Body of pancreas (tissue), 4 donors: Measurements from ENCODE around the gene PAK3. TPM values are rescaled to one million over a fixed set of nuclear protein-coding genes. Genes with fewer than 3 reads are reported as not detected.

ENCODE experiments used
- ATAC-seq: fragments of 150-250 bp; one replicate; pipeline ENCODE4 v1.9.1; 2016
- DNase-seq, 4 donors: peaks; one replicate each; pipeline ENCODE4 v3.0.0-alpha.2; 2019
- H3K27ac ChIP-seq, 4 donors: fragments of 200-600 bp; sonication (generic); 1 replicate in 3 of 4; 2 replicates in 1 of 4; pipeline versions ENCODE4 v1.5.1 to v1.6.1; 2016 to 2019; ENCODE audit warnings: mild to moderate bottlenecking in 1 of 4, mixed read lengths in 1 of 4, moderate library complexity in 1 of 4
- H3K27me3 ChIP-seq, 2 donors: fragments of 200-600 bp; sonication (generic); one replicate each; pipeline ENCODE4 v1.6.0; 2016; ENCODE audit warnings: mild to moderate bottlenecking in 1 of 2
- H3K36me3 ChIP-seq, 2 donors: fragments of 200-600 bp; sonication (generic); replicated peaks in 1 of 2; 2 replicates each; pipeline ENCODE4 v1.5.1; 2016; ENCODE audit warnings: low read depth in 2 of 2; ENCODE audit not compliant: insufficient read depth in 1 of 2
- H3K4me1 ChIP-seq: fragments of 200-600 bp; sonication (generic); one replicate; pipeline ENCODE4 v1.6.0; 2016
- H3K4me3 ChIP-seq, 2 donors: fragments of 200-600 bp; sonication (generic); 1 replicate in 1 of 2; 2 replicates in 1 of 2; pipeline ENCODE4 v1.5.1; 2016 to 2019
- H3K9me3 ChIP-seq, 3 donors: fragments of 200-600 bp; sonication (generic); 1 replicate in 2 of 3; 2 replicates in 1 of 3; pipeline ENCODE4 v1.5.1; 2016
- POLR2A ChIP-seq, 3 donors: fragments of 450-650 bp; IDR thresholded peaks; one replicate each; pipeline ENCODE4 v1.6.1; 2016; ENCODE audit warnings: antibody characterized with exemption in 3 of 3, mild to moderate bottlenecking in 2 of 3
- WGBS, 2 donors: methylation state at CpG; one replicate each; pipeline ENCODE4 v1.1.5; 2017; 5-methylcytosine and 5-hydroxymethylcytosine counted together
- intact Hi-C: fragments of 100-400 bp; cut with DNase I; formaldehyde crosslinking; loops from one replicate; pipeline ENCODE4 v1.15.1; 2023
- total RNA-seq, 2 donors: library from RNA; depleted of rRNA; stranded (reverse); fragments of >200 nt; gene quantifications; one replicate each; pipeline ENCODE4 v1.1.0, GENCODE V29; 2016
- TF ChIP-seq, protein P1 (sequence below), 7 experiments: fragments of 450-650 bp in 4 of 7; fragments of 200-600 bp in 3 of 7; sonication (generic) in 3 of 7; IDR thresholded peaks; one replicate each; pipeline ENCODE4 v1.5.1; 2016 to 2019; ENCODE audit warnings: antibody characterized with exemption in 7 of 7

Gene PAK3
- total RNA-seq, 2 donors from 2014 or later = 33.2 to 43.5 TPM

DNA sequence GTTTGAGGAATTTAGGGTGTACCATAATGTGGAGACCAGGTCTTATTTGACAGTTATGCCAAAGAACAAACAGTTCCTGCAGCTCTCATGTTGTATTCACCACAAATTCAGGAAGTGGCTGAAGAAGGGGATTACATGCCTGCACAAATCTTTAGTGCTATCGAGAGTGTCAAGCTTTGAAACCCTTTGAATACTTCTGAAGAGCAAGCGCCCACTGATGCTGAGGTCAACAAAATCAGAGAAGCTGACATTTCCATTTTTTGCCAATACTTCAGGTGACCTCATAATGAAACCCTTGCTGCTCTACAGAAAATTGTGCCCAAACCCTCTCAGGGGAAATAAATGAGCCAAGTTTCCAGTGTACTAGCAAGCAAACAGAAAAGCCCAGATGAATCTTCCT is 28.4 kb downstream of the PAK3 start:
- Histone ChIP-seq H3K36me3 (no peaks in the 10 kb centered on the region), H3K27ac (no peak overlapping the region), H3K4me3 (no peak overlapping the region), H3K9me3 (no peaks in the 10 kb centered on the region), H3K4me1 (no peaks in the 10 kb centered on the region), H3K27me3 (no peaks in the 10 kb centered on the region)
- ATAC-seq (no peak), DNase-seq (no peak)
- TF ChIP-seq POLR2A (IDR thresholded peaks at IDR 0.05) = no peak
- TF ChIP-seq, protein P1, sequence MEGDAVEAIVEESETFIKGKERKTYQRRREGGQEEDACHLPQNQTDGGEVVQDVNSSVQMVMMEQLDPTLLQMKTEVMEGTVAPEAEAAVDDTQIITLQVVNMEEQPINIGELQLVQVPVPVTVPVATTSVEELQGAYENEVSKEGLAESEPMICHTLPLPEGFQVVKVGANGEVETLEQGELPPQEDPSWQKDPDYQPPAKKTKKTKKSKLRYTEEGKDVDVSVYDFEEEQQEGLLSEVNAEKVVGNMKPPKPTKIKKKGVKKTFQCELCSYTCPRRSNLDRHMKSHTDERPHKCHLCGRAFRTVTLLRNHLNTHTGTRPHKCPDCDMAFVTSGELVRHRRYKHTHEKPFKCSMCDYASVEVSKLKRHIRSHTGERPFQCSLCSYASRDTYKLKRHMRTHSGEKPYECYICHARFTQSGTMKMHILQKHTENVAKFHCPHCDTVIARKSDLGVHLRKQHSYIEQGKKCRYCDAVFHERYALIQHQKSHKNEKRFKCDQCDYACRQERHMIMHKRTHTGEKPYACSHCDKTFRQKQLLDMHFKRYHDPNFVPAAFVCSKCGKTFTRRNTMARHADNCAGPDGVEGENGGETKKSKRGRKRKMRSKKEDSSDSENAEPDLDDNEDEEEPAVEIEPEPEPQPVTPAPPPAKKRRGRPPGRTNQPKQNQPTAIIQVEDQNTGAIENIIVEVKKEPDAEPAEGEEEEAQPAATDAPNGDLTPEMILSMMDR (IDR thresholded peaks at IDR 0.05) = no peak
- WGBS, 2 donors = 72 to 89% methylated on average over 2 of the region's 2 CpGs
- intact Hi-C loops = no loop called here

DNA sequence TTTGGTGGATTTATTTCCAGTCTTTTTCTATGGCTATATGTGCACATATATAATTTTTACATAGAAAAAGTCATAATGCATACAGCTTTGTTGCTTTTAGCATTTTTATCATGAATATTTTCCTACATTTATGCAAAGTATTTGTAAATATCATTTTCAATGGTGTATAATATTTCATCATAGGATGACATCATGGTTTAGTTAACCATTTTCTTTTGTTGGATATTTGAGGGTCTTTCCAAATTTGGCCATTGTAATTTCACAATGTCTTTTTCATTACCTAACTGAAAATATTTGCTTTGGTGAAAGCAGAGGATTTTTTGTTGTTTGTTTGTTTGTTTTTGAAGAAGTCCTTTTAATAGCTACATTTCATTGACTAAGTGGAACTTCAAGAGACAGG is 31.0 kb downstream of the PAK3 start:
- ATAC-seq (no peak), DNase-seq (no peak)
- H3K27me3 ChIP-seq = no peaks in the 10 kb centered on the region
- no peak overlapping the region for H3K4me3 ChIP-seq
- H3K9me3 ChIP-seq = no peaks in the 10 kb centered on the region
- no peak overlapping the region for H3K27ac ChIP-seq
- H3K4me1 ChIP-seq = no peaks in the 10 kb centered on the region
- TF ChIP-seq, protein P1 (IDR thresholded peaks at IDR 0.05) = no peak
- TF ChIP-seq POLR2A (IDR thresholded peaks at IDR 0.05) = no peak
- H3K36me3 ChIP-seq = no peaks in the 10 kb centered on the region
- intact Hi-C loops = no loop called here

DNA sequence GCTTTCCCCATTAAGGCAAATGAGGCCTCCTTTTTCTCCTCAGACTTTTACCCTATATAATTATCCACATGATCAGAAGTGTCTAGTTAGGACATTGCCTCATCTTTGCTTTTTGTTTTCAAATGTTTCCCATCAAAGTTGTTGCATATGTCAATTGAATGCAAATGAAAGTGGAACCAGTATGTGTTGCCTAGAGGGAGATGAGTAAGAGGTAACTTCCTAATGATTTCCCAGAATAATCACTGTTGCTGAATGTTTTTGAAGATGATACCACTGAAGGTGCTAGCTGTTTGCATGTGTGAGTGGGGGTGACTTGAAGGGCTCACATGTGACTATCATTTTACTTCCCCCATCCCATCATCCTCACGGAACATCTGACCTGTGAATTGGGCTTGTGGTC is 33.9 kb downstream of the PAK3 start:
- H3K9me3 ChIP-seq = no peaks in the 10 kb centered on the region
- no peaks in the 10 kb centered on the region for H3K36me3 ChIP-seq
- H3K27ac ChIP-seq = no peak overlapping the region
- TF ChIP-seq, protein P1 (IDR thresholded peaks at IDR 0.05) = no peak
- TF ChIP-seq POLR2A (IDR thresholded peaks at IDR 0.05) = no peak
- no peaks in the 10 kb centered on the region for H3K4me1 ChIP-seq
- H3K27me3 ChIP-seq = no peaks in the 10 kb centered on the region
- no peak for DNase-seq
- no peak for ATAC-seq
- no peak overlapping the region for H3K4me3 ChIP-seq
- WGBS, 2 donors = 90 to 100% methylated on average over 1 of the region's 1 CpG
- intact Hi-C loops = no loop called here

DNA sequence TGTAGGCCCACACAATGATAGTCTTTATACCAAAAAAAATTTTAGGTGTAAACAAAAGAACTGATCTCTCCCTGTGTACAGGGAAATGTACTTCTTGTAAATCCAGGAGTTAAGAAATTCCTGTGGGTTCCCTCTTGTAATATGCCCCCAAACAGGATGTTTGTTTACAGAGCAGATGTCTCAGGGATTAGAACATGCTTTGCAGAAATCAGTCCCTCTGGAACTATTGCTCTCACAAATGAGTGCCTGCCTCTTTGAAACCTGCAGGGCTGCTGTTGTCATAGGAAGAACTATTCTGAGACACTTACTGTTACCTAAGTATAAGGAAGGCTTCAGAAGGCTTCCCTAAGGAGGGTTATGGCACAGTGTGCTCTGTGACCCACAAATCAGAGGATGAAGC is 35.6 kb downstream of the PAK3 start:
- H3K27me3 ChIP-seq = no peaks in the 10 kb centered on the region
- H3K36me3 ChIP-seq = no peaks in the 10 kb centered on the region
- DNase-seq = no peak
- H3K9me3 ChIP-seq = no peaks in the 10 kb centered on the region
- TF ChIP-seq POLR2A (IDR thresholded peaks at IDR 0.05) = no peak
- TF ChIP-seq, protein P1 (IDR thresholded peaks at IDR 0.05) = no peak
- no peaks in the 10 kb centered on the region for H3K4me1 ChIP-seq
- ATAC-seq = no peak
- no peak overlapping the region for H3K27ac ChIP-seq
- intact Hi-C loops = no loop called here
- H3K4me3 ChIP-seq = no peak overlapping the region

DNA sequence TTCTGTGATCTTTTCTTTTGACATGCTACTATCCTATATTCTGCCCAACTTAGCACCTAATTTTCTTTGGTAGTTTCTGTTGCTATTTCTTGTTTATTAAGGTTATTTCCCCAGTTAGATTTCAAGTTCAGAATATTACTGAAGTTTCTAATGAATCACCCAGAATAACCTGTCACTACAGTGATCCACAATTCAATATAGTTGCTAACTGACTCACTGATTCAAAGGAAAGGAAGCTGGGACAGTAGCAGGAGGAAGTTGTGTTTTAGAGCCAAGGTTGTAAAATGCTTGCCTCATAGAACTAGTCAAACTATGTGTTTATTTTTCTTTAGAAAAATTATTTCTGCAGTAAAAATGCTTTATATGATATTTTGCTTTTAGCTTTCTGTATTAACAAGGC is 37.4 kb downstream of the PAK3 start:
- Histone ChIP-seq H3K4me3 (no peak overlapping the region), H3K27ac (no peak overlapping the region), H3K9me3 (no peaks in the 10 kb centered on the region), H3K4me1 (no peaks in the 10 kb centered on the region), H3K27me3 (no peaks in the 10 kb centered on the region), H3K36me3 (no peaks in the 10 kb centered on the region)
- intact Hi-C loops = no loop called here
- TF ChIP-seq, protein P1 (IDR thresholded peaks at IDR 0.05) = no peak
- TF ChIP-seq POLR2A (IDR thresholded peaks at IDR 0.05) = no peak
- no peak for ATAC-seq
- DNase-seq = no peak
